GM19468 (cell line): Measurements from ENCODE around the gene THAP11.

Experiments
- ATAC-seq: cut with Tn5 transposase; IDR thresholded peaks from one replicate; pipeline ENCODE4 v1.9.1; 2021; ENCODE audit warnings: mild to moderate bottlenecking, moderate library complexity, moderate number of reproducible peaks; ENCODE audit not compliant: unreplicated experiment; ENCODE audit errors: extremely low read depth

Gene THAP11

GRCh38 chr16:67841816-67842508 lies at the start of gene THAP11:
TSS of gene THAP11 (plus strand) at chr16:67842320. CDS start at chr16:67842555, 235 bp downstream.
- peak; percentile 48 for ATAC-seq

GRCh38 chr16:67796099-67796718 lies 45.9 kb upstream of the THAP11 start:
- ATAC-seq: no peak

- no peak for ATAC-seq
These were observed 41.7 kb upstream of the THAP11 start for GRCh38 chr16:67800338-67800926.

GRCh38 chr16:67801241-67801640 lies 40.9 kb upstream of the THAP11 start:
- no peak for ATAC-seq

- ATAC-seq: no peak
These were observed 40.2 kb upstream of the THAP11 start for GRCh38 chr16:67801883-67802282.

GRCh38 chr16:67803894-67804293 lies 38.2 kb upstream of the THAP11 start:
- ATAC-seq: no peak

GRCh38 chr16:67804853-67805542 lies 37.1 kb upstream of the THAP11 start:
- no peak for ATAC-seq

- ATAC-seq: no peak
These were observed 36.2 kb upstream of the THAP11 start for GRCh38 chr16:67805718-67806427.

- peak; percentile 84 for ATAC-seq
These were observed 35.5 kb upstream of the THAP11 start, which contains the start of the genes RANBP10 and TSNAXIP1 for GRCh38 chr16:67806428-67807147. TSS of gene RANBP10 (minus strand) at chr16:67806560. CDS start at chr16:67806536, 24 bp downstream. TSS of gene TSNAXIP1 (plus strand) at chr16:67806889. CDS start at chr16:67807150, 261 bp downstream.

GRCh38 chr16:67807148-67807682 lies 34.9 kb upstream of the THAP11 start:
- ATAC-seq: no peak

- ATAC-seq: no peak
These were observed 30.2 kb upstream of the THAP11 start for GRCh38 chr16:67811899-67812298.

GRCh38 chr16:67814567-67814966 lies 27.6 kb upstream of the THAP11 start:
- no peak for ATAC-seq

GRCh38 chr16:67820608-67821259 lies 21.4 kb upstream of the THAP11 start:
- ATAC-seq: no peak

GRCh38 chr16:67822511-67822910 lies 19.6 kb upstream of the THAP11 start:
- ATAC-seq: no peak

GRCh38 chr16:67825119-67825518 lies 17.0 kb upstream of the THAP11 start:
- ATAC-seq: no peak

GRCh38 chr16:67825906-67826305 lies 16.2 kb upstream of the THAP11 start:
- ATAC-seq: no peak

- ATAC-seq: no peak
These were observed 13.5 kb upstream of the THAP11 start for GRCh38 chr16:67828651-67829050.

- ATAC-seq: no peak
These were observed 9.1 kb upstream of the THAP11 start for GRCh38 chr16:67833030-67833414.
